GM12892 (cell line): Measurements from ENCODE around the gene FGF1.

Experiments
- POLR2A ChIP-seq: IDR thresholded peaks from 2 replicates; pipeline ENCODE4 v1.6.1; 2011; ENCODE audit warnings: low read depth, low read length, control low read depth
- POLR2AphosphoS5 ChIP-seq: IDR thresholded peaks from 2 replicates; pipeline ENCODE4 v1.6.1; 2011; ENCODE audit warnings: low read depth, low read length, control low read depth
- TAF1 ChIP-seq: IDR thresholded peaks from 2 replicates; pipeline ENCODE4 v1.6.1; 2011; ENCODE audit warnings: low read depth, mild to moderate bottlenecking, control low read depth, low read length, borderline replicate concordance

GRCh38 chr5:142626786-142627185, 59.1 kb downstream of the FGF1 start:
- no peak for TF ChIP-seq POLR2A
- TF ChIP-seq POLR2AphosphoS5 = no peak
- TF ChIP-seq TAF1 = no peak
